CD4-positive, alpha-beta T cell treated with Interleukin-10 for 1 hour (primary cell): Measurements from ENCODE around the gene CFAP90.
A peak's percentile ranks its signal among the peaks of the same experiment; 100 is the strongest.

Experiments
- DNase-seq: peaks from one replicate; pipeline ENCODE4 v3.0.0-alpha.2; 2020

Gene CFAP90, protein sequence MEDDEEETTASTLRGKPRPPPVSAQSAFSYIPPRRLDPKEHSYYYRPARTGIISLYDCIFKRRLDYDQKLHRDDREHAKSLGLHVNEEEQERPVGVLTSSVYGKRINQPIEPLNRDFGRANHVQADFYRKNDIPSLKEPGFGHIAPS

DNA sequence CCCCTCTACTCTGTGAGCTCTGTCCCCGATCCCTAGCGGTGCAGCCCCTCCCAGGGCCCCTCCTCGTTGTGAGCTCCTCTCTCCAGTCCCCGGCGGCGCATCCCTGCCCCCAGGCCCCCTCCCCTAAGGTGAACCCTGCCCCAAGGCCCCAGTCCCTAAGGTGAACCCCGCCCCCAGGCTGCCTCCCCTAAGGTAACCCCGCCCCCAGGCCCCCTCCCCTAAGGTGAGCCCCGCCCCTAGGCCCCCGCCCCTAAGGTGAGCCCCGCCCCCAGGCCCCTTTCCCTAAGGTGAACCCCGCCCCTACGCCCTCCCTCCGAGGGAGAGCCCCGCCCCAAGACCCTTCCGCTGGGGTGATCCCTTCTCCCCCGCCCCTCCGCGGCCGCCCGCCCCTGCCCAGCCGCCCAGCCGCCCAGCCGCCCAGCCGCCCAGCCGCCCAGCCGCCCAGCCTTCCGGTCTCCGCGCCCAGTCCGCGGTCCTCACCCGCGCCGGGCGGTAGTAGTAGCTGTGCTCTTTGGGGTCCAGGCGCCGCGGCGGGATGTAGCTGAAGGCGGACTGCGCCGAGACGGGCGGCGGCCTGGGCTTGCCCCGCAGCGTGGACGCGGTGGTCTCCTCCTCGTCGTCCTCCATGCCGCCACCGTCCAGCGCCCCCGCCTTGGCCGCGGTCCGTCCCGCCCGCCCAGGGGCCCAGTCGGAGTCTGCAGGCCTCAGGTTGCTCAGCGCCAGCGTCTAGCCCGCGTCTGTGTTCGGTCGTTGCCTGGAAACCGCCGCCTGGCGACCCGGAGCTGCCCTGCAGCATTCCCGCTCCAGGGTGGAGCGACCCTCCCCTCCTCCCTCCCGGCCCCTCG is at the start of gene CFAP90:
CFAP90 (minus strand) TSS at position 739 of the 845 bp plus-strand sequence; CDS start at position 627, 112 bp downstream.
- peak; percentile 41 for DNase-seq

DNA sequence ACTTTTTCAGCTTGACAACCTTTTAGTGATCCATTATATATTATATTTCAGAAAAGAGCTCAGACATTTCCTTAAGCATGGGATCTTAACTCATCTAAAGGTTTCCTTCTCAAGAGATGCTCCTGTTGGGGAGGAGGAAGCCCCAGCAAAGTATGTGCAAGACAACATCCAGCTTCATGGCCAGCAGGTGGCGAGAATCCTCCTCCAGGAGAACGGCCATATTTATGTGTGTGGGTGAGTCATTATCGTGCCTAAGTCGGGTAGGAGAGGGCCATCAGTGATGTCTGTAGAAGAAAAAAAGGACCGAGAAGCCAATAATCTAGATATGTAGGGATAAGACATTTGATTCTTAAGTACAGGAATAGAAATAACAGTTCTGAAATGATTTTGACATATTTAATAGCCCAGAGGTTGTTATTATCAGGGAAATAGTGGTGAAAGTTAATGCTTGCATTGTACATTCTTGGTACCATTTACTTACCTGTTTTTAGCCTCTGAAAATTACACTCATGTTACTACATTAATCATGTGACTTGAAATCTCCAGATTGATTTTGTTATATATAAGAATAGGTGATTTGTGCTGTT is 46.2 kb upstream of the CFAP90 start:
- peak; percentile 17 for DNase-seq

DNA sequence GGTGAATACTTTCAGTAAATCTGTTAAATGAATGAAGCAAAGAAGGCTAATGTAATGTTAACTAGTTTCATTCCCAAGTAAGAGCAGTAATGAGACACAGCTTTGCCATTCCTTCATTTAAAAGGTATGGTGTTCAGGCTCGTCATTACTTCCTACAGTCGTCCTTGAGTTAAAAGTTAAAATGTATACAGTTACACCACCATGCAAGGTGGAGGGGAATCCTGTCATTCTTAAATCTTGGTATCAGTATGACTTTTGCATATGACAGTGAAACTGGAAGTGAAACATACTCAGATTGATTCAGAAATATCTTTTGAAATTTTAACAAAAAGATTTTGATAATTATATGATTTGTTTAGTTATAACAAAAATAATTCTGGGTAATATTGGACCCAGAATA is 43.9 kb upstream of the CFAP90 start:
- DNase-seq = no peak

DNA sequence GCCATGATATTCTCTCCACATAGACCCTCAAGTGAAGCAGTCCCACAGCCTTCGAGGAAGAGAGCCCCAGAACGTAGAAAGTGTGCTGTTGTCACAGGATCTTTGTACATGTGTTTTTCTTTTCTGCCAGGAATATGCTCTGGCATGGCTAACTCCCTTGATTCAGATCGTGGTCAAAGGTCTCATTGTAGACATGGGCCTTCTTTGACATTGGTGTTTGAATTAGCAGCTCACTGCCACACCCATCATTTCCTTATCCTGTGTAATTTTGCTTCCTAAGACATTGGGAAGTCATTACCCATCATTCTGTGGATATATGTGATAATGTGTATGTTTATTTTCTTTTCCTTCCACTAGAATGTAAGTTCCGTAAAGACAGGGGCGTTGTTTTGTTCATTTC is 43.5 kb upstream of the CFAP90 start:
- no peak for DNase-seq

DNA sequence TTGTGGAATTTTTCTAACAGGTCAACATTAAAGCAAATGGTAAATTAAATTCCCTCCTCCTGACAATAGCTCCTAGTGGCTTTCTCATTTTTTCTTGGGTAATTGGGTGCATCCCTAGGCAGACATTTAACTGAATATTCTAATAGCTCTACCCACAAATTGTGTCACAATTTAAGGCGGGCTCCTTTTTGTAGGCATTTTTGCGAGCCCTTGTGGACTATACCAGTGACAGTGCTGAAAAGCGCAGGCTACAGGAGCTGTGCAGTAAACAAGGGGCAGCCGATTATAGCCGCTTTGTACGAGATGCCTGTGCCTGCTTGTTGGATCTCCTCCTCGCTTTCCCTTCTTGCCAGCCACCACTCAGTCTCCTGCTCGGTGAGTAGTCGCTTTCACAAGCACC is 38.0 kb upstream of the CFAP90 start:
- no peak for DNase-seq

DNA sequence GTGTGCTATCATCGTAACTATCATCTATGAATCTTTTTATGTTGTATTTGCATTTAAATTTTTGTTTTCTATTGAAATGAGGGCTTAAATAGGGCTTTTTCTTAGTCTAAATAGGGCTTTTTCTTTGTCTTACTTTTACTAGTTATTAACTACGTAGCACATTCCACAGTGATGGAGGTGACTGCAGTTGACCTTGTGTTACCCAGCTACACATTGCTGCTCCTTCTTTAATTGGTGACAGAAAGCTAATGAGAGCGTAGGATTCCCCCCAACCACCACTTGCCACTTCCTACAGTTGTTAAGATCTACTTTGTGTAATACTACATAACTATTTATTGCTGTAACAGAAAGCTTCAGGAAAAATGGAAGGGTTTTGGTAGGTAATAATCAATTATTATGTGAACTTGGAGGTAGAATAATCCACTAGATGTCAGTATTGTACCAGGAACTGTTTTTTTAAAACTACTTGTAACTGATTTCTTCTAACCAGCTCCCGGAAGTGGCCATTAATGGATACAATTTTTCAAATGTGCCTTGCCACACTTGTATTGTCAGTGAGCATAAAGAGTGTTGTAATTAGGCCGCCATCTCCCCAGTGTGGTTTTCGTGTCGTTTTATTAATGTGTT is 36.0 kb upstream of the CFAP90 start:
- DNase-seq = peak; percentile 59

GRCh38 chr5:7884491-7885267 is 33.7 kb upstream of the CFAP90 start:
- no peak for DNase-seq

GRCh38 chr5:7882926-7883325 is 32.0 kb upstream of the CFAP90 start:
- DNase-seq = no peak

GRCh38 chr5:7881816-7882215 is 30.9 kb upstream of the CFAP90 start:
- DNase-seq = no peak

DNA sequence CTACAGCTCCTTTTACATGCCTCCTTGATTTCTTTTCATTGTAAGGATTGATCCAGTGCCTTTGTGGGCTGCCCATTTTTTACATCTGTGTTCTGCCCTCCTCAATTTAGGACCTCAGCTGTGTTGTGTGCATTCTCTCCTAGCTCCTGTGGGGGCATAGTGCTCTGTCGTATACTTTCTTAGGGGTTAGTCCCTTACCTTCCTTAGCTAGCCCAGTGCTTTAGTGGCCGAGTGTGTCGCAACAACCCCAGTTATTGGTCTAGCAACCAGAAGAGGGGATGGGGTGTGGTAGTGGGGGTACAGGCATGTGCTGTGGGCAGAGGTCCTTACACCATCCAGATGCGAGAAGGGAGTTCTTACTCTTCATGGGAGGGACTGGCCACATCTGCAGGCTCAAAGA is 30.2 kb upstream of the CFAP90 start:
- no peak for DNase-seq

DNA sequence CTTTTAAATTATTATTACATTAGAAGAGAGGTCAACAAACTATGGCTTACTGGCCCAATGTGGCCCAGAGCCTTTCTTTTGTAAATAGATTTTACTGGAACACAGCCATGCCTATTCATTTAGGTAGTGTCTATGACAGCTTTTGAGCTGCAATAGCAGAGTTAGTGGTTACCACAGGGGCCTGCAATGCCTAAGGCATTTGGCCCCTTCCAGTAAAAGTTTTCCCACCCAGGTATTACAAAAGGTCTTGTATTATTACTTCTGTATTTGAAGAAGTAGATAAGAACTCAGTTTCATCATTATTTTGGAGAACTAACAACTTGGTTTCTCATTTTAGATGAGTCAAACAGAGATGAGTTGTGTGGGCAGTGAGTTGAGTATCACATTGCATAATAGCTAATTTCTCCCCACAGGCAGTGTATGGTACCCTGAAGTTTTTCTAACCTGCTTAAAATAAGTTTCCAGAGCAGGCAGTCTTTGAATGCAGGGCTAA is 27.5 kb upstream of the CFAP90 start:
- no peak for DNase-seq

- DNase-seq = no peak
These were observed 26.9 kb upstream of the CFAP90 start for GRCh38 chr5:7877851-7878250.

GRCh38 chr5:7876867-7877266 is 25.9 kb upstream of the CFAP90 start:
- no peak for DNase-seq

DNA sequence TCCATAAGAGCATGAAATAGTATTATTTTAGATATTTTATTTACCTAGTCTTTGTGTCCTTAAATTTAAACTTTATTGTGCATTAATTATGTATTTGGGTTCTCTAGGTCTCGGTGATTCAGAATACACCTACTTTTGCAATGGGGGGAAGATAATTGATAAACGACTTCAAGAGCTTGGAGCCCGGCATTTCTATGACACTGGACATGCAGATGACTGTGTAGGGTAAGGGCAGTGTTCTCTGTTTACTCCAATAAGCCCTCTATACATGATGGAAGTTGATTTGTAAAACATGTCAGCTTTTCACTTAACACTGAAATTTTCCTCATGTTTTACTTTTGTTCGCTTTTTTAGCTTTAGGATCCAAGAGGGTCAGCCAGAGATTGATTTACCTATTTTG is 24.2 kb upstream of the CFAP90 start:
- DNase-seq = no peak

DNA sequence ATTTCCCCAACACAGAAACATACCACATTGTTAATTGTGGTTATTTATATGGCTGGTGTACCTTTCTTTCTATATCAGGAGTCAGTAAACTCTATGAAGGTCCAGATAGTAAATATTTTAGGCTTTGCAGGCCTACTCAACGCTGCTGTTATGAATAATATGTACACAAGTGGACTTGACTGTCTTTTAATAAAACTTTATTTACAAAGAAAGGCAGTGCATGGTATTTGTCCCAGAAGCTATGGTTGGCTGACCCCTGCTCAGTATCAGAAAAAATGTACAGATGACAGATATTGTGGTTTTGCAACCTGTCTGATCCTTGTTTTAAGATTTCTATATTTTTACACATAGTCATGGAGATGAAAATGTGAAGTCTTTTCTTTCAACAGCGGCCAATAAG is 23.7 kb upstream of the CFAP90 start:
- DNase-seq = no peak

DNA sequence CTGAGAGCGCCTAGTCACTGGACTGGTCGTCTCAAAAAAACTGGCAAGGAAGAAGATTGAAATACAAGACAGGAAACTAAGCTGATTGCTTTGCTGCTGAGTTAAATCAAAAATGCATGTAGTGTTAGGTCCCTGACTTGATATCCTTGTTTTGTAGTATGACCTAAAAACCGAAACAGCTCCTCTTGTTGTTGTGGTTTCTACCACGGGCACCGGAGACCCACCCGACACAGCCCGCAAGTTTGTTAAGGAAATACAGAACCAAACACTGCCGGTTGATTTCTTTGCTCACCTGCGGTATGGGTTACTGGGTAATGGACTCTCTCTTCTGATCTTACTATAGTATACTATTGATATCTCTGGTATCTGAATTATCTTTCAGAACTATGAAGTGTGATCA is 22.3 kb upstream of the CFAP90 start:
- DNase-seq = peak; percentile 56

DNA sequence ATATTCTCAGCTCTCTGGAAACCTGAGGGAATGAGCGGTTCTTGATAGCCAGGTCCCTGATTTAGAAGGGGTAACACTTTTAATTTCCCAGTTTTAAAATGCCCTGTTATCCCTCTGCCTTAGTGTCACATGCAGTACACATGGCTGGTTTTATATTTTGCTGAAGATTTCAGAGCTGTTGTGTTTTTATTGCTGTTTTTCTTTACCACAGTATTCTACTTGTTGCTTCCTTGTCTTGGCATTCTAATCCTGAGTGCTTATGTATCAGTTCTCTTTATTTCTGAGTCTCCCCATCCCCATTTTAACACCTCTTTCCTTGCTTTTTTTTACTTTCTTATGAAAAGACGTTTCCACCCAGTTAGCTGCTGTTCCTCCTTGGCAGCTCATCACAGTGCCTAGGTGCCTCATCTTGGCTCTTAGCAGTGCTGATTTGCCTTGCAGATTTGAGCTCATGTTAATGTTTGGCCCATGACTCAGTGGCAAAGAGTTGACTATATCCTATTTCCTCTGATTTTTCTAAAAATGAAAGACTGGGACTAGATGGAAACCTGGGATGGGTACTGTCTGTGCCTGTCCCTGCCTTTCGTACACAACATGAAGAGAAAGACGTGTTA is 21.7 kb upstream of the CFAP90 start:
- no peak for DNase-seq

- DNase-seq = no peak
These were observed 20.7 kb upstream of the CFAP90 start for GRCh38 chr5:7871653-7872052.

- no peak for DNase-seq
These were observed 18.7 kb upstream of the CFAP90 start for GRCh38 chr5:7869474-7870136.

DNA sequence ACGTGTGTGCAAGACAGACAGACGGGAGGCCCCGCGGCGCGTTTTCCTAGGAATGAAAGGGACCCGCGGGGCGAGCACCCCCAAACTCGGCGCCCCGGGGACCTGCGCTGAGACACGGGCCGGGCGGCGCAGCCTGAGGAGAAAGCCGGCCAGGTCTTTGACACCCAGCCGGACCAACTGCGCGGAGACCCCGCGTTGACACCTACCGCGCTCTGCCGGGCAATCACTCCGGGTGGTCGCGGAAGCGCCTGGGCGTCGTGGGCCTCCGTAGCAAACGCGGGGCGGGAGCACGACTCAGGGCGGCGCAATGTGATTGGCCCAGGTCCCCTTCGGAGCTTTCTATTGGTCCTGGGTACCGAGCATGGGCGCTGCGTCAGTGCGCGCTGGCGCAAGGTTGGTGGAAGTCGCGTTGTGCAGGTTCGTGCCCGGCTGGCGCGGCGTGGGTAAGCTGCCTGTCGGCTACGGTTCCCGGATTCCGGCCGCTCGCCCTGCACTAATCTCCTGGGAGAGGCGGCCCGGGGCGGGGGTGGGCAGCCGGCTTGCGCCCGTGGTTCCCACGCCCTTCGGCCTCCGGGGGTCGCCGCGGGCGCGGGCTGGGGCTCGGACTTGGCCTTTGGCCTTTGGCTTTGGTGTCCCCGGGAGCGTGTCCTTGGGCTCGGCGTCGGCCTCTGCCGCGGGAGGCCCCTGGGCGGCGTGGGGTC is 18.0 kb upstream of the CFAP90 start, which contains the start of the genes FASTKD3 and MTRR:
FASTKD3 (minus strand) TSS at position 259 of the 701 bp plus-strand sequence. CDS start 948 bp downstream, outside the sequence.
MTRR (plus strand) TSS at position 376 of the 701 bp plus-strand sequence. CDS start 1,647 bp downstream, outside the sequence.
- DNase-seq = peak; percentile 91

DNA sequence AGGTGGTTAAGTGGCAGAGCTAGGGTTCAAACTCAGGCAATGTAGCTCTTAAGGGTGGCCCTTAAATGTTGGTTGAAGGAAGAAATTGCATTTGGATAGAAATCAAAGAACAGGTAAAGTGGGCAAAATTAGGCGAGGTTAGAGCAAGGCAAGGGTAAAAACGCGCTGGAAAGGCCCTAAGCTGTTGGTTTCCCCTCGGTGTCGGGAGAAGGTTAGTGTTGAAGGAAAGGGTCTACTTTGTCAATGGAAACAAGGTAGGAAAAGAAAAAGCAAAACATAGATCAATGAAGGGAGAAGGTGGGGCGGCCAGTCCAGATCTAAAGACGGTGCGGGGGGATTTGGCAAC is 17.5 kb upstream of the CFAP90 start:
- no peak for DNase-seq
